Mucosa of stomach (tissue), 1 donor: ENCODE measurements around the gene ATP5F1D.

Experiments
- H3K27me3 ChIP-seq: one replicate; pipeline ENCODE4 v1.7.0; 2013; ENCODE audit warnings: mild to moderate bottlenecking, low read length; ENCODE audit not compliant: control insufficient read depth, insufficient read depth
- H3K36me3 ChIP-seq: one replicate; pipeline ENCODE4 v1.7.0; 2013; ENCODE audit warnings: low read length; ENCODE audit not compliant: control insufficient read depth, insufficient read depth
- H3K4me1 ChIP-seq: one replicate; pipeline ENCODE4 v1.7.0; 2013; ENCODE audit warnings: mild to moderate bottlenecking, low read length; ENCODE audit not compliant: control insufficient read depth, insufficient read depth
- H3K4me3 ChIP-seq: one replicate; pipeline ENCODE4 v1.7.0; 2013; ENCODE audit warnings: low read length
- H3K9ac ChIP-seq: one replicate; pipeline ENCODE4 v1.7.0; 2013; ENCODE audit warnings: mild to moderate bottlenecking, low read length, moderate library complexity
- H3K9me3 ChIP-seq: one replicate; pipeline ENCODE4 v1.7.0; 2013; ENCODE audit warnings: mild to moderate bottlenecking, low read length, moderate library complexity; ENCODE audit not compliant: control insufficient read depth
- donor health status: Pancreatic carcinoma.

The ATP5F1D gene

GRCh38 chr19:1283207-1283916 lies 41.8 kb downstream of the ATP5F1D start:
- peaks cover 4% of the 10 kb centered on the region for H3K36me3 ChIP-seq
- no peak overlapping the region for H3K9ac ChIP-seq
- peaks cover 51% of the 10 kb centered on the region for H3K4me1 ChIP-seq
- H3K27me3 ChIP-seq = peaks cover 34% of the 10 kb centered on the region
- H3K4me3 ChIP-seq = no peak overlapping the region
- H3K9me3 ChIP-seq = no peaks in the 10 kb centered on the region

DNA sequence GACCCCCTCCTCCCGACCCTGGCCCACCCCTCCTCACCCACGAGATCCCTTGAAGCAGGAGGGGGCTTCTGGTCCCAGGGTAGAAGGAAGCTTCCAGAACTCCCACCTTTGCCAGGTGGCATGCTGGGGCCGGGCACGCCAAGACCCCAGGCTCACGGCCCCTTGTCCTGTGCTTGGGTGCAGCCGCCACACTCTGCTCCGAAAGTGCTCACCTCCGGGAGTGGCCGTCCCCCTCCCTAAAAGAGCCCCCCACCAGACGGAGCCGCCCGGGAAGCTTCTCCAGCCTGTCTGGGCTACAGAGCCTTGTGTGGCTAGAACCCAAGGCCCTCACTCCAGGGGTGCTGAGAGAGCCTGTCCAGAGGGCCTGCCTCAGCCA lies 42.4 kb downstream of the ATP5F1D start:
- peaks cover 51% of the 10 kb centered on the region for H3K4me1 ChIP-seq
- peak overlapping the region; percentile 25 for H3K4me3 ChIP-seq
- H3K27me3 ChIP-seq = peaks cover 40% of the 10 kb centered on the region

GRCh38 chr19:1284293-1284978 lies 42.9 kb downstream of the ATP5F1D start:
- no peaks in the 10 kb centered on the region for H3K36me3 ChIP-seq
- H3K9me3 ChIP-seq = no peaks in the 10 kb centered on the region
- peak overlapping the region; percentile 25 for H3K4me3 ChIP-seq
- H3K9ac ChIP-seq = no peak overlapping the region
- H3K27me3 ChIP-seq = peaks cover 45% of the 10 kb centered on the region
- peaks cover 50% of the 10 kb centered on the region for H3K4me1 ChIP-seq

More for the DNA sequence above, 42.4 kb downstream of the ATP5F1D start:
- peaks cover 2% of the 10 kb centered on the region for H3K36me3 ChIP-seq
- H3K9ac ChIP-seq = no peak overlapping the region
- H3K9me3 ChIP-seq = no peaks in the 10 kb centered on the region

GRCh38 chr19:1284979-1285736 lies 43.6 kb downstream of the ATP5F1D start:
- Histone ChIP-seq H3K9ac (no peak overlapping the region), H3K4me1 (peaks cover 42% of the 10 kb centered on the region), H3K27me3 (peaks cover 48% of the 10 kb centered on the region), H3K36me3 (no peaks in the 10 kb centered on the region), H3K4me3 (no peak overlapping the region), H3K9me3 (no peaks in the 10 kb centered on the region)

- H3K9me3 ChIP-seq = no peaks in the 10 kb centered on the region
- H3K4me3 ChIP-seq = no peak within 1 kb of the TSS
- no peaks in the 10 kb centered on the region for H3K36me3 ChIP-seq
- no peak within 1 kb of the TSS for H3K9ac ChIP-seq
- peaks cover 54% of the 10 kb centered on the region for H3K27me3 ChIP-seq
- H3K4me1 ChIP-seq = peaks cover 43% of the 10 kb centered on the region
Observed at GRCh38 chr19:1285737-1286360, 44.3 kb downstream of the ATP5F1D start, which contains the start of gene EFNA2. TSS of gene EFNA2 (plus strand) at chr19:1285873. CDS start at chr19:1286169, 296 bp downstream.

DNA sequence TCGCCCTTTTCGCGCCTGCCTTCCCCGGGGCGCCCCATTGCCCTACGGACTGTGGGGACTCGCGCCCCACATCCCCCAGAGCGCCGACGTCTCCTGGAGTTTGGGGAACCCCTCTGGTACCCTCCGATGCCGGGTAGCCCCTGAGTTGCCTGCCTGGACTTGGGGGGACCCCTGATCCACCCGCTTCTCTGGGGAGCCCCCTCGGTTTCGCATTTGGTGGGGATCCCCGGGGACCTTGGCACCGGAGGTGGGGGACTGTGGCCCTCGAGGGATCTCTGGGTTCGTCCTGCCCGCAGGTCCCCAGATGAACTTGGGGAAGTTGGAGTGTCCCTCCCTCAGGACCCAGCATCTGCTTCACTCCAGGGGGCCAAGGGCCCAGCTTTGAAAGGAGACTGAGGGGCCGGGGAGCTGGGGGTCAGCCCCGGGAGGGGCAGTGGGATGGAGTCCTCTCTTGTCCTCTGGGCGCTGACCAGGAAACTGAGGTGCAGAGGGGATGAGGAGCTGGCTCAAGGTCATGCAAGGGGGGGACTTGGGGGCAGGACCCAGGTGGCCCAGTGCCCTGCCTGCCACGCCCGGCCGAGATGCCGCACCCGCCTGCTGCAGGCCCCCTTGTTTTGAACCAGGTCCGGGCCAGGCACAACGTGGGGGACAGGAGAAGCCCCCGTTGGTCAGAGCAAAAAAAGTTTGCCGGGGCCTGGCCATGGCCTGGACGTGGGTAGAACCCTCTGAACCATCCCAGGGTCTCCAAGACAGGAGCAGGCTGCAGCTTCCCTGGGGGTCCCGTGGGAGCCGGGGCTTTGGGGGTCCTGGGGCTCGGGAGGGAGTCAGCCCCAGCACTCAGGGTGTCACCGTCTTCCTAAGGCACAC lies 45.2 kb downstream of the ATP5F1D start:
- no peaks in the 10 kb centered on the region for H3K9me3 ChIP-seq
- H3K27me3 ChIP-seq = peaks cover 63% of the 10 kb centered on the region
- peaks cover 52% of the 10 kb centered on the region for H3K4me1 ChIP-seq
- no peak overlapping the region for H3K9ac ChIP-seq
- H3K4me3 ChIP-seq = no peak overlapping the region
- no peaks in the 10 kb centered on the region for H3K36me3 ChIP-seq

GRCh38 chr19:1287354-1288225 lies 46.0 kb downstream of the ATP5F1D start:
- H3K9ac ChIP-seq = no peak overlapping the region

GRCh38 chr19:1288226-1288612 lies 46.7 kb downstream of the ATP5F1D start:
- Histone ChIP-seq H3K4me3 (no peak overlapping the region), H3K27me3 (peaks cover 70% of the 10 kb centered on the region), H3K4me1 (peaks cover 52% of the 10 kb centered on the region), H3K36me3 (no peaks in the 10 kb centered on the region), H3K9ac (no peak overlapping the region), H3K9me3 (no peaks in the 10 kb centered on the region)

More at GRCh38 chr19:1287354-1288225, 46.0 kb downstream of the ATP5F1D start:
- Histone ChIP-seq H3K9me3 (no peaks in the 10 kb centered on the region), H3K36me3 (no peaks in the 10 kb centered on the region), H3K27me3 (peaks cover 70% of the 10 kb centered on the region), H3K4me1 (peaks cover 57% of the 10 kb centered on the region), H3K4me3 (no peak overlapping the region)

DNA sequence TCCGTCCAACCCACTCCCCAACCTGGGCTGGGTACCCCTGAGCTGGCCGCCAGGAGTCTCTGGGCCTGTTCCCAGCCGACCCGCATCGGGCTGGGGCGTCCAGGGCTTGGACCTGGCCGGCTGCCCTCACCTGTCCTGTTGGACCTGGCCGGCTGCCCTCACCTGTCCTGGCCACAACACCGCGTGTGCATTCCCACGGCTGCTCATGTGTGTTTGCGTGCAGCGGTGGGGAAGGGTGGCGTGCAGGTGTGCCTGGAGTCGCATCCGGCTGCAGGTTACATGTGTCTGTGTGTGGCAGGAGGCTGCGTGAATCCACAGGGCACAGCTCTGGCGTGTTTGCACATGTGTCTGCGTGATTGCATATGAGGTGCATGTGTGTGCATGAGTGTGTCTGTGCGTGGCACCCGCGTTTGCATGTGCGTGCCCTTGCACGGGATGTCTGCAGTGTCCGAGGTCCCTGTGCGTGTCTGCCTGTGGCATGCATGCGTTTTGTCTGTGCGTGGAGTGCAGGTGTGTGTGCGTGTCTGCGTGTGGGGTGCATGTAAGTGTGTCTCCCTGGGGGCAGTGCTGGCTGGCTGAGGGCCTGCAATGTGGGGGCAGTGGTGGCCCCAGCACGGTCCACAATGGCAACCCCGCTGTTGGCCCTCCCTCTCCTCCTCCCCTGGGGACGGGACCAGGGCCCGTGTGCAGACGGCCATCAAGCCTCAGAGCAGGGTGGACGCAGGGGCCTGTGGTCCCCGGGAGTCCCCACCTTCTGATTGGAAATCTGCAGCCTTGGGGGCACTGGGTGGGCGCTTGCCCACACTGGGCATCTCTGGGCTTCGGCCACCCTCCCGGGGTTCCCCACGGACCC lies 47.5 kb downstream of the ATP5F1D start:
- Histone ChIP-seq H3K9ac (no peak overlapping the region), H3K36me3 (no peaks in the 10 kb centered on the region), H3K27me3 (peaks cover 78% of the 10 kb centered on the region), H3K4me3 (no peak overlapping the region), H3K9me3 (no peaks in the 10 kb centered on the region), H3K4me1 (peaks cover 43% of the 10 kb centered on the region)

DNA sequence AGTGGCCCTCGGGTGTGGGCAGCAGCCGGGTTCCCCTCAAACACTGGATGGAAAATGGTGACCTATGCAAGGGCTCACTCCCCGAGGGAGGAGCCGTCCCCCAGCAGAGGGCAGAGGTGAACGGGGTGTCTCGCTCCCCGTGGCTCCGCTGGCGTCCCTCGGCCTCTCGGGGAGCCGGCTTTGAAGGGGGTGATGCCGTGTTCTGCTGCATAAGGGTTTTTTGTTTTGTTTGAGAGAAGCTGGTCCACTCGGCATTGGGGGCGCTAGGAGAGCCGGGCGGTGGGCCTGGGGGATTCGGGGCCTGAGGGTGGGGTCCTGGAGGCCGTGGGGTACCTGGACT lies 48.1 kb downstream of the ATP5F1D start:
- Histone ChIP-seq H3K36me3 (no peaks in the 10 kb centered on the region), H3K9me3 (no peaks in the 10 kb centered on the region), H3K9ac (no peak overlapping the region), H3K4me1 (peaks cover 37% of the 10 kb centered on the region), H3K4me3 (no peak overlapping the region), H3K27me3 (peaks cover 78% of the 10 kb centered on the region)
